SIG-M5 treated with dmso at 0.1 percent for 504 hours (cell line): ENCODE data around the gene RBMS3.
"Not testable (repeated sequence)": the region's sequence is repeated elsewhere in the genome, so short reads cannot be mapped to it uniquely, and the experiment has no call there.

Source experiments
- DNase-seq: peaks from one replicate; lab custom pipeline; 2025; ENCODE audit not compliant: unreplicated experiment; lab: John Stamatoyannopoulos, UW

Gene RBMS3

GRCh38 chr3:29759411-29760225 lies 478.7 kb downstream of the RBMS3 start:
- no peak for DNase-seq

GRCh38 chr3:29760226-29760685 lies 479.4 kb downstream of the RBMS3 start:
- DNase-seq: no peak

- no peak for DNase-seq
Measured at GRCh38 chr3:29761517-29761916, 480.6 kb downstream of the RBMS3 start.

GRCh38 chr3:29763115-29763514 lies 482.2 kb downstream of the RBMS3 start:
- DNase-seq: no peak

GRCh38 chr3:29764041-29764440 lies 483.2 kb downstream of the RBMS3 start:
- DNase-seq: no peak

- DNase-seq: no peak
Measured at GRCh38 chr3:29764603-29765254, 483.9 kb downstream of the RBMS3 start.

- DNase-seq: no peak
Measured at GRCh38 chr3:29771602-29772001, 490.7 kb downstream of the RBMS3 start.

- DNase-seq: no peak
Measured at GRCh38 chr3:29772436-29772835, 491.6 kb downstream of the RBMS3 start.

GRCh38 chr3:29773481-29773880 lies 492.6 kb downstream of the RBMS3 start:
- DNase-seq: no peak

- no peak for DNase-seq
Measured at GRCh38 chr3:29775340-29775739, 494.5 kb downstream of the RBMS3 start.

GRCh38 chr3:29777869-29778268 lies 497.0 kb downstream of the RBMS3 start:
- DNase-seq: no peak

GRCh38 chr3:29789686-29790085 lies 508.8 kb downstream of the RBMS3 start:
- no peak for DNase-seq

- no peak for DNase-seq
Measured at GRCh38 chr3:29796808-29797207, 515.9 kb downstream of the RBMS3 start.

GRCh38 chr3:29802057-29802456 lies 521.2 kb downstream of the RBMS3 start:
- DNase-seq: no peak

- no peak for DNase-seq
Measured at GRCh38 chr3:29804044-29804443, 523.2 kb downstream of the RBMS3 start.

GRCh38 chr3:29805757-29806156 lies 524.9 kb downstream of the RBMS3 start:
- DNase-seq: no peak

- DNase-seq: not testable (repeated sequence)
Measured at GRCh38 chr3:29808324-29808723, 527.5 kb downstream of the RBMS3 start.

- DNase-seq: no peak
Measured at GRCh38 chr3:29822071-29822470, 541.2 kb downstream of the RBMS3 start.

- DNase-seq: no peak
Measured at GRCh38 chr3:29823233-29823632, 542.4 kb downstream of the RBMS3 start.

- DNase-seq: no peak
Measured at GRCh38 chr3:29826712-29827111, 545.8 kb downstream of the RBMS3 start.

GRCh38 chr3:29827756-29828155 lies 546.9 kb downstream of the RBMS3 start:
- no peak for DNase-seq

- no peak for DNase-seq
Measured at GRCh38 chr3:29829340-29829739, 548.5 kb downstream of the RBMS3 start.
